Mucosa of rectum (tissue), 2 donors: ENCODE data around the gene ALOX5.

ENCODE experiments used
- H3K27ac ChIP-seq, 2 donors: one replicate each; pipeline ENCODE4 v1.7.0; 2013; ENCODE audit warnings: inconsistent platforms in 2 of 2, low read depth in 2 of 2, low read length in 2 of 2
- H3K27me3 ChIP-seq, 2 donors: one replicate each; pipeline ENCODE4 v1.7.0; 2013; ENCODE audit warnings: low read length in 2 of 2; ENCODE audit not compliant: control insufficient read depth in 2 of 2, insufficient read depth in 2 of 2
- H3K36me3 ChIP-seq, 2 donors: one replicate each; pipeline ENCODE4 v1.7.0; 2013; ENCODE audit warnings: low read length in 2 of 2; ENCODE audit not compliant: control insufficient read depth in 2 of 2, insufficient read depth in 2 of 2
- H3K4me1 ChIP-seq, 2 donors: one replicate each; pipeline ENCODE4 v1.7.0; 2013; ENCODE audit warnings: low read length in 2 of 2, mild to moderate bottlenecking in 1 of 2; ENCODE audit not compliant: control insufficient read depth in 2 of 2, insufficient read depth in 2 of 2
- H3K4me3 ChIP-seq, 2 donors: one replicate each; pipeline ENCODE4 v1.7.0; 2013; ENCODE audit warnings: low read length in 2 of 2
- H3K9ac ChIP-seq, 2 donors: one replicate each; pipeline ENCODE4 v1.7.0; 2013; ENCODE audit warnings: low read length in 2 of 2, low read depth in 1 of 2, mild to moderate bottlenecking in 1 of 2
- H3K9me3 ChIP-seq, 2 donors: one replicate each; pipeline ENCODE4 v1.7.0; 2013; ENCODE audit warnings: low read length in 2 of 2; ENCODE audit not compliant: control insufficient read depth in 2 of 2
- donor health status: healthy.
- donor health status: Normal muscosa, but diverticular disease.

The ALOX5 gene

DNA sequence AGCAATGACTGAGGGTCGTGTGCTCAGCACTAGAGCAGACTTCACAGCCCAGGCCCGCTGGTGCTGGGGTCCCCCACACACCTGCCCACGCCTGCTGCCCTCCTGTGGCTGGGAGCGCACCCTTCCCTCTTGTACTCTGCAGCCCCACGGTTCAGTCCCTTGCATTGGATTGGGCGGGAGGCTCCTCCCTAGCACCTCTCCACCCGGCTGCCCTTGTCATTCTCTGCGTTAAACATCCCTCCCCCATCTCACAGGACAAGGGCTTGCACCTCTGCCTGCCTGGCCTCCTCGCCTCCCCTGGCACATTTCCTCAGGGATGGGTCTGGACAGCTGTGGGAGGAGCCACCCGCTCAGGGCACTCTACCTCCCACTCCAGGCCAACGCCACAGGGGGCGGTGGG, 68.6 kb downstream of the ALOX5 start:
- no peak overlapping the region for H3K27ac ChIP-seq
- H3K4me3 ChIP-seq: no peak overlapping the region
- no peaks in the 10 kb centered on the region for H3K4me1 ChIP-seq
- H3K27me3 ChIP-seq: no peaks in the 10 kb centered on the region
- H3K9ac ChIP-seq: no peak overlapping the region
- H3K36me3 ChIP-seq: peaks cover 0 to under 1% of the 10 kb centered on the region in 2 donors
- no peaks in the 10 kb centered on the region for H3K9me3 ChIP-seq

- Histone ChIP-seq H3K9ac (no peak overlapping the region), H3K36me3 (peaks cover 0 to 1% of the 10 kb centered on the region in 2 donors), H3K4me1 (no peaks in the 10 kb centered on the region), H3K4me3 (no peak overlapping the region), H3K27me3 (no peaks in the 10 kb centered on the region), H3K9me3 (no peaks in the 10 kb centered on the region), H3K27ac (no peak overlapping the region)
These were observed 69.3 kb downstream of the ALOX5 start for GRCh38 chr10:45443101-45444009.

GRCh38 chr10:45444022-45444421, 70.0 kb downstream of the ALOX5 start:
- Histone ChIP-seq H3K27ac (no peak overlapping the region), H3K36me3 (peaks cover 0 to 1% of the 10 kb centered on the region in 2 donors), H3K4me1 (no peaks in the 10 kb centered on the region), H3K9me3 (no peaks in the 10 kb centered on the region), H3K4me3 (no peak overlapping the region), H3K9ac (no peak overlapping the region), H3K27me3 (no peaks in the 10 kb centered on the region)

DNA sequence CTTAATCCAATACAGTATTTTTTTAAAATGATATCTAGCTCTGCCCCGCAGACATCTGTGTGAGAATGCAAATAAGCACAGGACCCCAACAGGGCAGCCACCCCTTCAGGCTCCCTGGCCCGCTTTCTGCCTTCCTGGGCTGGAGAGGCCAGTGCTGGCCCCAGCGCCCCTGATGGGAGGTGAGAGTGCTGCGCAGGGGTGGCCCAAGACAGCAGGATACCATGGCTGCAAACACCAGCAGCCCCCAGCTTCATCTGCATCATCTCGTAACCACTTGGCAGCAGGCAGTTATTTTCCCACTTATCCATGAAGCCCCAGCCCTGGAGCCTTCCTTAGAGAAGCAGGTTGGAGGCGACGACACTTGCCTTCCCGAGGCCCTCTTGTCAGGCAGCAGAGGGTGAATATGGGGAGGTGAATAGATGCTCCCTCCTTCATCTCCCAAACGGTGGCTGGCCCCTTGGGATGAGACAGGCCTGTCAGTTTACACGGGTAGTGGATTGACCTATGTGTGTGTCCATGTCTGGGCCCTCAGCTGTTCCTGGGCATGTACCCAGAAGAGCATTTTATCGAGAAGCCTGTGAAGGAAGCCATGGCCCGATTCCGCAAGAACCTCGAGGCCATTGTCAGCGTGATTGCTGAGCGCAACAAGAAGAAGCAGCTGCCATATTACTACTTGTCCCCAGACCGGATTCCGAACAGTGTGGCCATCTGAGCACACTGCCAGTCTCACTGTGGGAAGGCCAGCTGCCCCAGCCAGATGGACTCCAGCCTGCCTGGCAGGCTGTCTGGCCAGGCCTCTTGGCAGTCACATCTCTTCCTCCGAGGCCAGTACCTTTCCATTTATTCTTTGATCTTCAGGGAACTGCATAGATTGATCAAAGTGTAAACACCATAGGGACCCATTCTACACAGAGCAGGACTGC, 71.2 kb downstream of the ALOX5 start:
- Histone ChIP-seq H3K4me3 (no peak overlapping the region), H3K9ac (no peak overlapping the region)

DNA sequence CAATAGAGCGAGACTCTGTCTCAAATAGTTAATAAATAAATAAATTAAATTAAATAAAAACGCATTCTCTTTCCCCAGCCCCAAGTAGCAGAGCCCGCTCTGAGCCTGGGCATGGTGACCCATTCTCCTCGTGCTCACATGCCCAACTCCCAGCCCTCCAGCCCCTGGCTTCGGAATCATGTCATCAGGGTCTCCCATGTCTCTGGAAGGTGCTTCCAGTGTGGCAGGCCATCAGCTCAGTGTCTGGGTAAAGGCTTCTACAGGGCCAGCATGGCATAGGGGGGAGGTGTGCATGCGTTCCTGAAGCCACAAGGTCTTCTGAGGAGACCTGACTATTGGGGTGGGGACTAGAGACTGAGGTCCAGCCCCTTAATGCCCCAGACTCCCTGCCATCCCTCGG, 72.8 kb downstream of the ALOX5 start:
- peaks cover 0 to 1% of the 10 kb centered on the region in 2 donors for H3K36me3 ChIP-seq

More for the DNA sequence above, 71.2 kb downstream of the ALOX5 start:
- no peaks in the 10 kb centered on the region for H3K4me1 ChIP-seq
- no peak overlapping the region for H3K27ac ChIP-seq
- no peaks in the 10 kb centered on the region for H3K27me3 ChIP-seq
- H3K36me3 ChIP-seq: peaks cover 0 to 1% of the 10 kb centered on the region in 2 donors
- H3K9me3 ChIP-seq: no peaks in the 10 kb centered on the region

DNA sequence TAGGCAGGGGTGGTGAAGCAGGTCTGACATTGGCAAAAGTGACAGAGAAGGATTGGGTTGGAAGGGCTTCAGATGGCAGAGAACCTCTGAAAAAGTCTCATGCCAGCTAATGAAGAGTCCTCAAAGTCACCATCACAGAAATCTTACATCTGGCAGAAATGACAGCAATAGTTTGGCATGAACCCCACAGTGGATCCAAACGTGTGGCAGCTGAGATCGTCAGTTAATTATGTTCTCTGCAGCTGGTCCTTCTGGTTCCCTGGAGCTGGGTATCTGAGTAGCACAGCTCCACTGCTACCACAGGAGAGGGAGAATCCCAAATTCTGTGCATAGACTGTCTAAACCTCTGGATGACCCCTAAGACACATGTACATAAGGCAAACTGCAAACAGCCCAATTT, 73.4 kb downstream of the ALOX5 start:
- Histone ChIP-seq H3K4me1 (peaks cover 0 to 2% of the 10 kb centered on the region in 2 donors), H3K9ac (no peak overlapping the region), H3K4me3 (no peak overlapping the region), H3K36me3 (peaks cover 0 to 1% of the 10 kb centered on the region in 2 donors), H3K9me3 (no peaks in the 10 kb centered on the region), H3K27me3 (no peaks in the 10 kb centered on the region), H3K27ac (no peak overlapping the region)

More for the DNA sequence above, 72.8 kb downstream of the ALOX5 start:
- Histone ChIP-seq H3K4me3 (no peak overlapping the region), H3K9ac (no peak overlapping the region), H3K9me3 (no peaks in the 10 kb centered on the region), H3K27ac (no peak overlapping the region), H3K27me3 (no peaks in the 10 kb centered on the region), H3K4me1 (peaks cover 0 to 2% of the 10 kb centered on the region in 2 donors)

DNA sequence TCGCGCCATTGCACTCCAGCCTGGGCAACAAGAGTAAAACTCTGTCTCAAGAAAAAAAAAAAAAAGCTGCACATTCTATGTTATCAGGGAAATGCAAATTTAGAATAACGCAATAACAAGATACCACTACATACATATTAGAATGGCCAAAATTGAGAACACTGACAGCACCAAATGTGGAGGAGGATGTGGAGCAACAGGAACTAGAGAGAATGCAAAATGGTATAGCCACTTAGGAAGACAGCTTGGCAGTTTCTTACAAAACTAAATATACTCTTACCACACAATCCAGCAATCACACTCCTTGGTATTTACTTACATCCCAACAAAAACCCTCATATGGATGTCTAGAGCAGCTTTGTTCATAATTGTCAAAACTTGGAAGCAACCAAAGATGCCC, 76.8 kb downstream of the ALOX5 start:
- peaks cover 0 to 2% of the 10 kb centered on the region in 2 donors for H3K4me1 ChIP-seq
- H3K9ac ChIP-seq: no peak overlapping the region
- peaks cover 0 to 13% of the 10 kb centered on the region in 2 donors for H3K36me3 ChIP-seq
- no peak overlapping the region for H3K4me3 ChIP-seq
- no peaks in the 10 kb centered on the region for H3K27me3 ChIP-seq
- no peaks in the 10 kb centered on the region for H3K9me3 ChIP-seq
- no peak overlapping the region for H3K27ac ChIP-seq

DNA sequence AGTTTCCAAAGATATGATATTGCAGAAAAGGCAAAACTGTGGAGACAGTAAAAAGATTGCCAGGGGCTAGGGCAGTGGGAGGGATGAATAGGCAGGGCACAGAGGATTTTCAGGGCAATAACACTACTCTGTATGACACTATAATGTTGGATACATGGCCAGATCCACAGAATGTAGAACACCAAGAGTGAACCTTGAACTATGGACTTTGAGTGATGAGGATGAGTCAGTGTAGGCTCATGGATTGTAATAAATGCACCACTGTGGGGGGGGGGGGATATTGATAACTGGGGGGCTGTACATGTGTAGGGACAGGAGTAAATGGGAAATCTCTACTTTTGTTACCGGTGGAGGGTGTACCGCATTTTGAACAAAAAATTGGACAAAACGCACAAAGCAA, 77.4 kb downstream of the ALOX5 start:
- Histone ChIP-seq H3K36me3 (peaks cover under 1 to 18% of the 10 kb centered on the region in 2 donors), H3K27me3 (no peaks in the 10 kb centered on the region), H3K27ac (no peak overlapping the region), H3K4me3 (no peak overlapping the region), H3K4me1 (peaks cover 0 to 2% of the 10 kb centered on the region in 2 donors), H3K9me3 (no peaks in the 10 kb centered on the region), H3K9ac (no peak overlapping the region)

- Histone ChIP-seq H3K9ac (no peak overlapping the region), H3K36me3 (peaks cover 8 to 24% of the 10 kb centered on the region in 2 donors), H3K4me1 (peaks cover 0 to 2% of the 10 kb centered on the region in 2 donors), H3K4me3 (no peak overlapping the region), H3K27me3 (no peaks in the 10 kb centered on the region), H3K9me3 (no peaks in the 10 kb centered on the region), H3K27ac (no peak overlapping the region)
These were observed 78.3 kb downstream of the ALOX5 start for GRCh38 chr10:45452268-45452667.
